Activated CD4-positive, alpha-beta T cell treated with anti-CD3 and anti-CD28 coated beads, Interleukin-2, amount 10 ng/mL, durations not matched to agents 7 days and 5 days (primary cell): ENCODE results near the gene LRRC72. TPM values are rescaled to one million over a fixed set of nuclear protein-coding genes. Genes with fewer than 3 reads are reported as not detected.

Experiments used
- CTCF ChIA-PET: fragments of 350-600 bp; sonication (Branson Sonifier 250); formaldehyde crosslinking; loops from one replicate; lab custom pipeline; 2021; ENCODE audit warnings: antibody characterized with exemption; lab: Charles Lee
- POLR2A ChIA-PET: fragments of 350-600 bp; sonication (Branson Sonifier 250); formaldehyde crosslinking; loops from one replicate; lab custom pipeline; 2021; ENCODE audit warnings: antibody characterized with exemption; lab: Charles Lee
- DNase-seq: peaks from one replicate; pipeline ENCODE4 v3.0.0-alpha.2; 2020
- H3K27ac Mint-ChIP-seq: one replicate; pipeline ENCODE4 v1.8.0; 2021; ENCODE audit warnings: mild to moderate bottlenecking, moderate library complexity, mixed read lengths
- H3K27me3 Mint-ChIP-seq: one replicate; pipeline ENCODE4 v1.8.0; 2021; ENCODE audit warnings: mixed read lengths
- H3K36me3 Mint-ChIP-seq: one replicate; pipeline ENCODE4 v1.8.0; 2021; ENCODE audit warnings: low read depth, mixed read lengths
- H3K4me1 Mint-ChIP-seq: one replicate; pipeline ENCODE4 v1.8.0; 2021; ENCODE audit warnings: mixed read lengths
- H3K4me3 Mint-ChIP-seq: one replicate; pipeline ENCODE4 v1.8.0; 2021; ENCODE audit warnings: mild to moderate bottlenecking, moderate library complexity, mixed read lengths
- H3K9me3 Mint-ChIP-seq: one replicate; pipeline ENCODE4 v1.8.0; 2021; ENCODE audit warnings: mixed read lengths
- total RNA-seq, 2 experiments: library from RNA; stranded (reverse); gene quantifications; one replicate each; pipeline ENCODE4 v1.2.3, GENCODE V29; 2021

The LRRC72 gene
- total RNA-seq = not detected

DNA sequence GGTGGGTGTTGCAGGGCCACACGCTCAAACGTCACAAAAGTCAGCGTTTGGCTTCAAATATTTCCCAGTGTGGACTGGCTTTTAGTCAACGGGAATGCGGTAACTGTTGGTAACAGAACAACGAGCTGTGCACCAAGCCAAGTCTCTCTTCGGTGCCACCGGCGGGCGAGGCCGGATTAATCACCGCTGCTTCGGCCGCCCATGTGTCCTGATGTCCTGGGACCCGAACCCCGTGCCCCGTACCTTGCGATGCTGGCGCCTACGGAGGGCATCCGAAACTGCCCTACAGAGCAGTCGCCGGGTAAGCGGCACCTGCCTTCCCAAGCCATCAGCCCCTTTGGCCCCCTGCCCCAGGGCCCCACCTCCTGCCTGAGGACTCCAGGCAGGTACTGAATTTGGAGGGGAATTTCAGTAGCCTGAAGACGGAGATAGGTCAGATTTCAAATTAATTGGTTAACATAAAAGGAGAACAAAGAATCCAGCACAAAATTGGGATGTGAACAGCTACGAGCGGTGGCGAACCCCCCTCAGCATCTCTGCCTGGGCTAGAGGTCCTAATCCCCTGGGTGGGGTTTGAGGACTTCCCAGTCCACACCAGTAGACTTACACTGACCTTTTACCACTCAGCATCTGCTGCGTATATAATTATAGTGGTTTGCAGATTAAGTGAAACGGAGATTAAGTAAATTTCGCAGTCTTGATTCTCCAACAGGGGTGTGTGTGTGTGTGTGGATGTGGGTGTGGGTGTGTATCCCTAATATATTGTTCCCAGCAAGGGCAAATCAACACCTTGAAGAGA, at the start of gene LRRC72:
TSS of gene LRRC72 (plus strand) at position 84 of the 799 bp plus-strand sequence. CDS start at position 212, 128 bp downstream.
- H3K9me3 Mint-ChIP-seq = no peaks in the 10 kb centered on the region
- ChIA-PET POLR2A (no interaction called here), CTCF (no interaction called here)
- no peaks in the 10 kb centered on the region for H3K4me1 Mint-ChIP-seq
- no peaks in the 10 kb centered on the region for H3K27me3 Mint-ChIP-seq
- no peak within 1 kb of the TSS for H3K27ac Mint-ChIP-seq
- DNase-seq = no peak
- H3K36me3 Mint-ChIP-seq = no peaks in the 10 kb centered on the region
- no peak within 1 kb of the TSS for H3K4me3 Mint-ChIP-seq

DNA sequence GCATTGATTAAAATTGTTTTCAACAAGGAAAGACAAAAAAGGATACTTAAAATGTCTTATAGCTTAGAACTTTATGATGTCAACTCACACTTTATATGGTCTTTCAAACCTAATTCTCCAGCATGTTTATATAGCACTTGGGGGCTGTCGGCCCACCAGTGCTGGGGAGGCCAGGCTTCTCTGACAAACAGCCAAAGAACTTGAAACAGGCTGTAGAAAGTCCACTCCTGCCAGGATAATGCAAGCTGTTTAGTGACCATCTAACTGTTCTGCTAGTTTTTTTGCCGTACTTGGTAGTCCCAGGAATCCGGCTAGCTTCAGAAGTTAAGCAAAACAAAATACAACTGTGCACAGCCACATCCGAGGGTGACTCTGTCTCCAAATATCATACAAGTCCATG, 47.5 kb upstream of the LRRC72 start:
- H3K27ac Mint-ChIP-seq = no peak overlapping the region
- CTCF ChIA-PET = no interaction called here
- no peaks in the 10 kb centered on the region for H3K4me1 Mint-ChIP-seq
- H3K36me3 Mint-ChIP-seq = no peaks in the 10 kb centered on the region
- H3K4me3 Mint-ChIP-seq = no peak overlapping the region
- peaks cover 19% of the 10 kb centered on the region for H3K27me3 Mint-ChIP-seq
- no peaks in the 10 kb centered on the region for H3K9me3 Mint-ChIP-seq
- POLR2A ChIA-PET = no interaction called here
- DNase-seq = no peak

DNA sequence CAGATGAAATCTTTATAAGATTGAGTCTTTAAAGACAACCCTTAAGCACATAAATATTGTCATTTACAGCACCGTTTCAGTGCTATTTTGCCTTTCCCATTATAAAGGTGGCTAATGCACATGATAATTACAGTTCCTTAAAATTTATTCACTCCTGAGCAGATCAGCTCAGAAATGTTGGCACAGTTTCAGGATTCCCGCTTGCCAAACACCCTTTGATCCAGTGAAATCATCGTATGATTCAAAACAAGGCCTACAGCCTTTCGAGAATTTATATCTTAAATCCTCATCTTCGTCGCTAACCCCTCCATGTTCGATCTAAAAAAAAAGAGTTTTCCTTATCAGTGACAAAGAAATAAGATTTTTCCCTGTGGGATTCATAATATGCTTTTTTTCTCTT, 47.0 kb upstream of the LRRC72 start:
- POLR2A ChIA-PET = no interaction called here
- H3K4me3 Mint-ChIP-seq = no peak overlapping the region
- peaks cover 17% of the 10 kb centered on the region for H3K27me3 Mint-ChIP-seq
- H3K9me3 Mint-ChIP-seq = no peaks in the 10 kb centered on the region
- no peak for DNase-seq
- CTCF ChIA-PET = no interaction called here
- H3K36me3 Mint-ChIP-seq = no peaks in the 10 kb centered on the region
- H3K27ac Mint-ChIP-seq = no peak overlapping the region
- H3K4me1 Mint-ChIP-seq = no peaks in the 10 kb centered on the region

DNA sequence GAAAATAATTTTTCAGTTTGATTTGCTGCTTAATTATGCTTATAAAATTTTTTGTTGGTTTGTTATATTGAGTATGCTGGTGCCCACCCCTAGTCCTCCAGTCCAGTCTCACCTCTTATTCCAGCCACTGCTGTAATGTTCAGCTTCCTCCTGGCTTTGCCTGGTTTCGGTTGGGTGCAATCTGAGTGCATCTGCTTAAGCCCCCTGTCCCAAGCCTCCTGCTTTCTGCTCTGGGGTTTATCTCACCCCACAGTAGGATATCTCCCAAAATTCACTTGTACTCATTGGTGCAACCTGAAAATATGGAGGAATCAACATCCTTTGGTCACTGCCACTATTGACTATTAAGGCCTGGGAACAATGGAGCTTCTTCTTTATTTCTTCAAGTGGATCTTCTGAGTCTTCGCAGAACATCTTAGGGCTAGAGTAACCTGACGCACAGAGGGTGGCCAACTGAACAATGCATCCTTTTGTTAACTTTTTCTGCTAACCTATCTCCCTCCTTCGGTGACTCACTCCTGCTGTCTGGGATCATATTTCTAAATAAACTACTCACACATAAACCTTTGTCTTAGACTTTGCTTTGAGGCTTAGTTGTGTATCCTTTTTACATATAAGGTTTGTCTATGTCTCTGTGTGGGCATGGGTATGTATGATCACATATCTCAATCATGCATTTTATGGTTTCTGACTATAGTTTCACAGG, 42.0 kb upstream of the LRRC72 start:
- DNase-seq = no peak
- CTCF ChIA-PET = no interaction called here
- Mint-ChIP-seq H3K9me3 (no peaks in the 10 kb centered on the region), H3K4me3 (no peak overlapping the region), H3K36me3 (no peaks in the 10 kb centered on the region), H3K27me3 (peaks cover 8% of the 10 kb centered on the region), H3K27ac (no peak overlapping the region), H3K4me1 (no peaks in the 10 kb centered on the region)
- POLR2A ChIA-PET = no interaction called here

DNA sequence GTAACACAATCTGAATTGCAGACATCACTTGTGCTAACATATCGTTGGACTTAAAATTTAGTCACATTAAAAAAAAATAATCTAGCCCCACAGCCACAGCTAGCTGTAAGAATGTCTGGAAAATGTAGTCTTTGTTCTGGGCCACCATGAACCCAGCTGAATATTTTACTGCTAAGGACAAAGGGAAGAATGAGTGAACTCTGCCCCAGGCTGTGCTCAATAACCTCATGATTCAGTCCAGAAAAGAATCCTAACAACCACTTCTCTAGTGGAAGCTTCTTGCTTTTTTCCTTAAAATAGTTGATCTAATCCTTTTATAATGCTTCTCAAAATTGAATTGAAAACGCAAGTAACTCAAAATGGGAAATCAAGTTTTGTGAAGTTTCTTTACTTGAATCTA, 35.5 kb upstream of the LRRC72 start:
- ChIA-PET POLR2A (no interaction called here), CTCF (interaction anchor here (0.6 kb wide), 1 partner anchor 37 kb away, joined by 4 read pairs; no protein-coding TSS in a partner anchor)
- H3K9me3 Mint-ChIP-seq = no peaks in the 10 kb centered on the region
- no peaks in the 10 kb centered on the region for H3K36me3 Mint-ChIP-seq
- no peak overlapping the region for H3K4me3 Mint-ChIP-seq
- no peaks in the 10 kb centered on the region for H3K27me3 Mint-ChIP-seq
- H3K27ac Mint-ChIP-seq = no peak overlapping the region
- H3K4me1 Mint-ChIP-seq = peaks cover 7% of the 10 kb centered on the region
- no peak for DNase-seq

DNA sequence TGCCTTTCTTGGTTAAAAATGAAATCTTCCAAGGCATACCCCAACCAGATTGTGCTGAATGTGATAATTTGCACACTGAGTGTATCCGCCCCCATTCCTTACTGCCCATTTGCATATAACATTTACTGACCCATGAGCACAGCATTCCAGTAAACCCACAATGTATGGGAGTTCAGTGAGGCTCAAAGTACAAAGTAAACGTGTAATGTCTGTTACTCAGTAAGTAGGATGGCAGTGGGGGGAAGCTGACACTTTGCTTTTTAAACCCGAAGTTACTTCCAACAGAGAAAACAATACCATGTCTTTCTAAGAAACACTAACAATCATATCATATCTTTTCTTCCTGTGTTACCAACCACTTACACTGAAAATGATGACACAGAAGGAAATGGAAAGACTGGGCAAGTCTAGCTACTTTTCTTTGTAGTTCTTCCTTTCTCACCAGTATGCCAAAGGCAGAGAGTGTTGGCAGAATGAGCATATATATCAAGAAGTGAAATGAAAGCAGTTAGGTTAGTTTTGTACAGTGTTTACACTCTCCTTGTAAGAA, 34.0 kb upstream of the LRRC72 start:
- POLR2A ChIA-PET = no interaction called here
- no peaks in the 10 kb centered on the region for H3K9me3 Mint-ChIP-seq
- no peaks in the 10 kb centered on the region for H3K36me3 Mint-ChIP-seq
- CTCF ChIA-PET = interaction anchor here (1.2 kb wide), 1 partner anchor 42 kb away, joined by 4 read pairs; no protein-coding TSS in a partner anchor
- H3K27ac Mint-ChIP-seq = no peak overlapping the region
- peaks cover 4% of the 10 kb centered on the region for H3K27me3 Mint-ChIP-seq
- no peak overlapping the region for H3K4me3 Mint-ChIP-seq
- no peak for DNase-seq
- H3K4me1 Mint-ChIP-seq = peaks cover 7% of the 10 kb centered on the region

DNA sequence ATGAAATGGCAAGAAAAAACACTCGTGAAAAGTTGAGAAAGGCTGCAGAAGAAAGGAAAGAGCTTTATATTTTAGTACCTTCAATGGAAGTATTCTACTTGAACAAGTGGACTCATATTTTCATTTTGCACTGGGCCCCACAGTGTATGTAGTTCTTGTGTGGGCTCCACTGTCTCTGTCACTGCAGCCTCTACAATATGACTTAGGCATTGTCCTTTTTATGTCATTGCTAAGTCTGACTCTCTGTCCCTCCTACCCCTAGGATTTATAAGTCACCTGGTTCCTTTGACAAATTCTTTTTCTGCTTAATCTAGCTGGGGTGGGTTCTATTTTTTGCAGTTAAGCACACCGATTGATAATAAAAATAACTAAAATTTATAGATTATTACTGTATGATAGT, 33.4 kb upstream of the LRRC72 start:
- Mint-ChIP-seq H3K4me3 (no peak overlapping the region), H3K36me3 (no peaks in the 10 kb centered on the region), H3K4me1 (peaks cover 7% of the 10 kb centered on the region), H3K9me3 (no peaks in the 10 kb centered on the region), H3K27ac (no peak overlapping the region), H3K27me3 (peaks cover 4% of the 10 kb centered on the region)
- ChIA-PET POLR2A (no interaction called here), CTCF (interaction anchor here (0.6 to 1.2 kb wide), 2 partner anchors 43 to 491 kb away, joined by 4 read pairs; no protein-coding TSS in a partner anchor)
- no peak for DNase-seq

DNA sequence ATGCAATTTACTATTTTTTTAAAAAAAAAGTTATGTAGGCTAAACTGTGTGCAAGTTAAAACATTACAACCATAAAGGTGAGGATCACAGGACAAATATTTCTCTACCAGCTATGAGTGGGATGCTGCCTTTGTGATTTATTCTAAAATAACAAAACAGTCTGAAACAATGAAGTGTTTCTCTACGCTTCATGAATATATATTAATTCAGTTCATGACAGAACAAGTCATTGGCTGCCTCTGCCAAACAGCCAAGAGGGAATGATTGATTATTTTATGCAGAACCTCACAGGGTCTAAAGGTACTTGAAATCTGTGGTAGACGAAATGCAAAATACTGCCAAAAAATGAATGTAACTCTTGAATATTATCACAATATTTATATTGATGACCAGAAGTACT, 32.1 kb upstream of the LRRC72 start:
- DNase-seq = no peak
- H3K4me1 Mint-ChIP-seq = peaks cover 7% of the 10 kb centered on the region
- POLR2A ChIA-PET = no interaction called here
- peaks cover 4% of the 10 kb centered on the region for H3K27me3 Mint-ChIP-seq
- no peaks in the 10 kb centered on the region for H3K36me3 Mint-ChIP-seq
- CTCF ChIA-PET = interaction anchor here (1.7 kb wide), 1 partner anchor 13 kb away, joined by 3 read pairs; no protein-coding TSS in a partner anchor
- H3K4me3 Mint-ChIP-seq = no peak overlapping the region
- no peaks in the 10 kb centered on the region for H3K9me3 Mint-ChIP-seq
- no peak overlapping the region for H3K27ac Mint-ChIP-seq

DNA sequence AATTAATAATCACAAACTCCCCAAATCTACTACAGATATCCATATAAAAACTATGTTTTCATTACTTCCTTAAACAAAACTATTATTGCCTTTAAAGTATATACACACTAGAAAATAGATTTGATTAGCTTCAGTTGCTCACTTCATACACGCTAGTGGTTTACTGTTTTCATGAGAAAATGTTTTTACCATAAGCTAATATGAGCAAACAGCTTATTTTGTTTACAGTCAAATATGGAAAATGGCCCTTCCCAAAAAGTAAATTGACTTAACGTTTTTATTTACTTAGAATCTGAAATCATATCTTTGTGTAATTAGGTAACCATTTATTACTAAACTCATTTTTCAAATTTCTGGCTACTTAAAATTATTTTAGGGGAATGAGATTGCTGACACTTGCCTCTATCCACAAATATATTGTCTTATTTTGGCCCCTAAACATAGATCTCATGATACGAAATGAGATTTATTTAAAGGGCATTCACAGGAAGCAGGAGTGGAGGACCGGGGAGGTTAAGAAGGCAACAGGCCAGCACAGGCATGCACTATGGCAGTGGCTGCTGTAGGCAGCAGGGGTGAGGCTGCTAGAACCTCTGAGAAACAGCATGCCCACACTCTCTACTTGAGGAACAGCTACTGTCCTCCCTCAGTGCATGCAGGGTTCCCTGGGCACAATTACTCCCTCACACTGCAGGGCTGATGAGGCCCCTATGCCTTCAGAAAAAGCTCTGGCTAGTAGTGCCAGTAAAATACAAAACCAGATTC, 31.5 kb upstream of the LRRC72 start:
- H3K9me3 Mint-ChIP-seq = no peaks in the 10 kb centered on the region
- H3K27ac Mint-ChIP-seq = no peak overlapping the region
- no peak overlapping the region for H3K4me3 Mint-ChIP-seq
- H3K27me3 Mint-ChIP-seq = peaks cover 4% of the 10 kb centered on the region
- DNase-seq = no peak
- CTCF ChIA-PET = interaction anchor here (1.7 kb wide), 1 partner anchor 13 kb away, joined by 3 read pairs; no protein-coding TSS in a partner anchor
- POLR2A ChIA-PET = no interaction called here
- peaks cover 7% of the 10 kb centered on the region for H3K4me1 Mint-ChIP-seq
- H3K36me3 Mint-ChIP-seq = no peaks in the 10 kb centered on the region

DNA sequence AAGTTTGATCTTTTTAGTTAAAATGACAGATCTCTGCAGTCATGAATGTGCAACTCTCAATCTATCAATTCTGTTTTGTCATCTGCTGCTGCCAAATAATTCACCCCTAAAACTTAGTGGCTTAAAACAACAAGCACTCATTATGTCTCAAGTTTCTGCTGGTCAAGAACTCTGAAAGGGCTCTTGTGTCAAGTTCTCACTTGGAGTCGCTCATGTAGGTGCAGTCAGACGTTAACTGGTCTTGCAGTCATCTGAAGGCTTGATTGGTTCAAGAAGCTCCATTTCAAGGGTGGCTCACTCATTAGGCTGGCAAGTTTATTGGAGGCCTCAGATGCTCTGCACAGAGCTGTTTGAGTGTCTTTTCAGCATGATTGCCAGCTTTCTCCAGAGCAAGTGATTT, 28.5 kb upstream of the LRRC72 start:
- H3K9me3 Mint-ChIP-seq = no peaks in the 10 kb centered on the region
- no peak overlapping the region for H3K4me3 Mint-ChIP-seq

DNA sequence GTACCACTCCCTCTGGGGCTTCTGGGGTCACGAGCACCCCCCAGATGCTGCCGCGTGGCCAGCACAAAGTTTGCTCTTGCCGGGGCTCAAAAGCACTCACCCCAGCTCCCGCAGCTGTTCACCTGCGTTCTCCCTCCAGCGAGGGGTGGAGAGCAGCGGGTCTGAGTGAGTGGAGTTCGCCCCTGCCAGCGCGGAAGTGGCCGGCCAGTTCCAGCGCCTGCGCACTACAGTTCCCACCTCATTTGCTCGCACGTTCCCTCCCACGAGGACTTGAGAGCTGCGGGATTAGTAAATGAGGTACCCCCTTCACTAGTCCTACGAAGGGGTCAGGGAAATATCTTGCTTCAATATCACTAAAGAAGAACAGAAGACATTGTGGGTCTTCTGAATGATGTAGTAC, 24.3 kb upstream of the LRRC72 start:
- no peak overlapping the region for H3K4me3 Mint-ChIP-seq
- ChIA-PET CTCF (no interaction called here), POLR2A (no interaction called here)
- H3K9me3 Mint-ChIP-seq = no peaks in the 10 kb centered on the region
- peaks cover 7% of the 10 kb centered on the region for H3K27me3 Mint-ChIP-seq
- no peaks in the 10 kb centered on the region for H3K4me1 Mint-ChIP-seq
- H3K36me3 Mint-ChIP-seq = no peaks in the 10 kb centered on the region
- DNase-seq = no peak
- H3K27ac Mint-ChIP-seq = no peak overlapping the region

More for the DNA sequence above, 28.5 kb upstream of the LRRC72 start:
- H3K4me1 Mint-ChIP-seq = no peaks in the 10 kb centered on the region
- no peaks in the 10 kb centered on the region for H3K36me3 Mint-ChIP-seq
- H3K27ac Mint-ChIP-seq = no peak overlapping the region
- CTCF ChIA-PET = no interaction called here
- DNase-seq = no peak
- POLR2A ChIA-PET = no interaction called here
- peaks cover 5% of the 10 kb centered on the region for H3K27me3 Mint-ChIP-seq

DNA sequence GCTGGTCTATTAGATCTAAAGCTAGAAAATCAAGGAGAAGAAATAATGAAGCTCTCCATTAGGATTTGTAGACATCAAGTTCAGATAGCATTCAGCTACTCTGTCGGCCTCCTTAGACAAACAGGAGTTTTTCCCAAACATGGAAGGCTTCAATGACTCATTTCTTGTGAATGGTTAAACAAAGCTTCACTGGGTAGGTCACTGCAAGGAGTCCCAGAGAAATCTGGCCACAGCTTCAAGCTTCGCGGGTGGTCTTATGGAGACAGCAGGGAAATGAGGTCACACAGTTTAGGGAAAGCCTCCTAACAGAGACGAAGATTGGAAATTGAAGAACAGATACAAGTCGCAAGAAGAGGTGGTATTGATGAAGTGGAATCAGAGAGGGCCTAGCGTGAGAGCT, 22.6 kb upstream of the LRRC72 start:
- peaks cover 8% of the 10 kb centered on the region for H3K27me3 Mint-ChIP-seq
- ChIA-PET POLR2A (no interaction called here), CTCF (no interaction called here)
- no peak for DNase-seq
- no peak overlapping the region for H3K27ac Mint-ChIP-seq
- H3K9me3 Mint-ChIP-seq = no peaks in the 10 kb centered on the region
- no peak overlapping the region for H3K4me3 Mint-ChIP-seq
- H3K4me1 Mint-ChIP-seq = no peaks in the 10 kb centered on the region
- H3K36me3 Mint-ChIP-seq = no peaks in the 10 kb centered on the region
